Retinal pigment epithelial cell (primary cell): ENCODE measurements around the gene NCOR2.
A peak's percentile ranks its signal among the peaks of the same experiment; 100 is the strongest.

Experiments used
- DNase-seq: peaks from one replicate; pipeline ENCODE4 v3.0.0-alpha.2; 2010; ENCODE audit warnings: low read depth
- H3K4me3 ChIP-seq: 2 replicates; pipeline ENCODE4 v1.5.1; 2011; ENCODE audit warnings: mild to moderate bottlenecking, low read length, control low read depth, moderate library complexity
- TF ChIP-seq, protein P1 (sequence below): conservative IDR thresholded peaks from 2 replicates; pipeline ENCODE4 v1.5.1; 2011; ENCODE audit warnings: low read depth, low read length, control low read depth, inconsistent platforms

The NCOR2 gene

DNA sequence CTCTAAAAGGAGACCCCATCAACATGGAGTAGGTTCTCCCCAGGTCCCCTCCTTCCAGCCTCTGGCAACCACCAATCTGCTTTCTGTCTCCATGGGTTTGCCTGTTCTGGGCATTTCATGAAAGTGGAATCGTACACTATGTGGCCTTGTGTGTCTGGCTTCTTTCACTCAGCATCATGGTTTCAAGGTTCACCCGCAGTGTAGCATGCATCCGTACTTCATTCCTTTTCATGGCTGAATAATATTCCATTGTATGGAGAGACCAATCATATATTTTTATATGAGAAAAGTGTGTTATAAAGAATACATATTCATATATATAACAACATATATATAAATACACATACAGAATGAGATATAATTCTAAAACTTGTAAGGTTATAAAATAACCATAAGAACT is 19.8 kb downstream of the NCOR2 start:
- TF ChIP-seq, protein P1, sequence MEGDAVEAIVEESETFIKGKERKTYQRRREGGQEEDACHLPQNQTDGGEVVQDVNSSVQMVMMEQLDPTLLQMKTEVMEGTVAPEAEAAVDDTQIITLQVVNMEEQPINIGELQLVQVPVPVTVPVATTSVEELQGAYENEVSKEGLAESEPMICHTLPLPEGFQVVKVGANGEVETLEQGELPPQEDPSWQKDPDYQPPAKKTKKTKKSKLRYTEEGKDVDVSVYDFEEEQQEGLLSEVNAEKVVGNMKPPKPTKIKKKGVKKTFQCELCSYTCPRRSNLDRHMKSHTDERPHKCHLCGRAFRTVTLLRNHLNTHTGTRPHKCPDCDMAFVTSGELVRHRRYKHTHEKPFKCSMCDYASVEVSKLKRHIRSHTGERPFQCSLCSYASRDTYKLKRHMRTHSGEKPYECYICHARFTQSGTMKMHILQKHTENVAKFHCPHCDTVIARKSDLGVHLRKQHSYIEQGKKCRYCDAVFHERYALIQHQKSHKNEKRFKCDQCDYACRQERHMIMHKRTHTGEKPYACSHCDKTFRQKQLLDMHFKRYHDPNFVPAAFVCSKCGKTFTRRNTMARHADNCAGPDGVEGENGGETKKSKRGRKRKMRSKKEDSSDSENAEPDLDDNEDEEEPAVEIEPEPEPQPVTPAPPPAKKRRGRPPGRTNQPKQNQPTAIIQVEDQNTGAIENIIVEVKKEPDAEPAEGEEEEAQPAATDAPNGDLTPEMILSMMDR, result no peak
- DNase-seq, result no peak
- H3K4me3 ChIP-seq, result no peak overlapping the region

DNA sequence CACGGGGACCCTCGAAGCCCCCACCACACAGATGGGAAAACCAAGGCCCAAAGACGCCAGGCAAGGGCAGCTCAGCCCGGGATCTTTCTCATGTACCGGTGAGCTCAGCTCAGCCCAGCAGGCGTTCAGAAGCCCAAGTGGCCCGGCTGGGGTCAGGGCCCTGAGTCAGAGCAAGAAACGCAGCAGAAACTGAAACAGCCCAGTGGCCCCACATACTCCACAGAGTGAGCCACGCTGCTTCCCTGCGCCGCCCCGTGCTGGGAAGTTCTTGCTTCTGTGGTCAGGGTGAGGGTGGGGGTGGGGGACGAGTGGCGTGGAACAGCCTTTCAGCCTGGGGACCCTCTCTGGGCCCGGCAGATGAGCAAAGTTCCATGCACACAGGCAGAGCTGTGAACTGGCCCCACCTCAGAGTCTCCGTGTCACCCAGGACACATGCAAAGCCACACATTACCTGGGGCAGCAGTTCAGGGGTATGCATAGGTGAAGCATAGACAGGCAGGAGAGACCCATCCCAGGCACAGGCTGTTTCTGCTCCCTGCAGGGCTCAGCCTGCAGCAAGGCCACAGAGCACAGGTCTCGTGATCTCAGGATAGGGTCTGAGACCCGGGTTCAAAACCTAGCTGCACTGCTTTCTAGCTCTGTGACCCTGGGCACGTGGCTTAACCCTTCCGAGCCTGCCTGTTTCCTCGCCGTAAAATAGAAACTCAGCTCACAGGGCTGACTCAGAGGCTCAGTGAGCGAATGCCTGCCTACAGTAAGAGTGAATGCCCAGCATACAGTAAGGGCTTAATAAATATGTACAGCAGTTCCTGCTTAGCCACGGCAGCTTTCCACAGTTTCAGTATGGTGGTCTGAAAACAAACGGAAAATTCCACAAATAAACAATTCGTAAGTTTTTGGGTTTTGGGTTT is 21.6 kb downstream of the NCOR2 start:
- TF ChIP-seq, protein P1, result no peak
- H3K4me3 ChIP-seq, result no peak overlapping the region
- DNase-seq, result no peak

DNA sequence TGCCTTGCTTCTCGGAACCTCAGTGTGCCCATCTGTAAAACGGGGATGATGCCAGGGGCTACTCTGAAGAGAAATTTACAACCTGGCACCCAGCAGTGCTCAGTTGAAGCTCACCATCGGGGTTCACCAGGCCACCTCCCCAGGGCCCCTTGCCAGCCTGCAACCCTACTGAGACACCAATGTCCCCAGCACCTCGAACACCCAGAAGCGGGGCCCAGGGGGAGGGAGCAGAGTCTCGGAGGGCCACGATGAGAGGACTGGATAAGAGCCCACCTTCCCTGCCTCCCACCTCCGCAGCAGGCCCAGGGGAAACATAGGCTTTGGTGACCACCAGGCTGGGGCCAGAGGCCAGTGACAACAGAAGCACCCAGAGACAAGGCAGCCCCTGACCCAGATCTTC is 22.4 kb downstream of the NCOR2 start:
- TF ChIP-seq, protein P1, result no peak
- no peak overlapping the region for H3K4me3 ChIP-seq
- no peak for DNase-seq

DNA sequence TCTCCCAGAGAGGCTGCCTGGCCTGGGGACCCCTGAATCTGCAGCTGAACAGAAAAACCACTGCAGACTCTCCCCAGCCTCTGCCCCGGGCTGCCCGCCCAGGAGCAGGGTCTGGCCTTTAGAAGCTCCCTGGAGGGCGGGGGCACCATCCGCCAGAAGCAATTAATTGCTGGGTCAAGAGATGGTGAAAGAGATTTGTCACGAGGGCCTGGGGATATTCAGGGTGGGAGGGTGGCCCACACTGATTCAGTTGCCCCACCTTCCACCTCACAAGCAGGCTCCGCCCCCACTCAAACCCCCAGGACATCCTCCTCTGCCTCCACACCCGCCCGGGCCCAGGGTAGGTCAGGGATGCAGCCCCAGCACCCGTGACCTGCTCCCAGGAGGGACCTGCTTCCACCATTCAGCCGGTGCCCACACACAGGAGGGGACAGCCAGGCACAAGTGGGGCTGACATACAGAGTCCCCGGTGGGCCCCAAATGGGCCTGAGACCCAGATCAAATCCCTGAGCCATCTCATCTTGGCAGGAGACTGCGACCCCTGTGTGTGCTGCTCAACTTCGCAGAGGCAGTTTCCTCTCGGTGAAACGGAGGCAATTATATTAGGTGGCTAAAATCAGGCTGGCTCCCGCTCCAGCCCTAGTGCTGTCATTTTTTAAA is 23.0 kb downstream of the NCOR2 start:
- no peak for DNase-seq
- no peak overlapping the region for H3K4me3 ChIP-seq
- TF ChIP-seq, protein P1, result peak; percentile 25

DNA sequence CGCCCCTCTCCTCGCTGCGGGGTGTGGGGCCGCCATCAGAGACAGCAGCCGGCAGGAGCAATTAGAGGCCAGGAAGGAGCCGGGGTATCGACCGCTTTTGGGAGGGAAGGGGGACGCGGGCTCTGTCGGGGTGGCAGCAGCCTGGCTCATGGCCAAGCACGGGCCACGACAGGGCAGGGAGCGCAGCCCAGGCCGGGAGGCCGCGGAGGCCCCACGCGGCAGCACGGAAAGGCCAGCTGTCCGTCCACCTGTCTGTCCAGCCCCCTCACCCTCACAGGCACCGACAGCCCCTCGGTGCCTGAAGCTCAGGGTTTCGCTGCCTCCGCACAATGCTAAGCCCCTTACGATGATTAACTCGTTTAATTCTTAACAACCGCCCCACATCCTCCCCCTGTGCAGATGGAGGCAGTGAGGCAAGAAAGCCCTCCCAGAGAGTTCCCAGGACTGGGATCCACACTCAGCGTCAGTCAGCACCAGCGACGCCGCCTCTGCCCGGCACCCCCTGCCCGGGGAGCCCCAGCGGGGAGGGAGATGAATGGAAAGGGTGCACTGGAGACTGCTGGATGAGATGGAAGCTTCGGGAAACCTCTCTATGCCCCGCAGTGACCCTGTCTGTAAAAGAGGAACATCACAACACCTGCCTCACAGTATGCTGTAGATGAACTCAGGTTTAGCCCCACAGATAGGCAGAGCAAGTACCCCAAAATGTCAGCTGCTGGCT is 23.7 kb downstream of the NCOR2 start:
- H3K4me3 ChIP-seq, result peak overlapping the region; percentile 4
- DNase-seq, result peak; percentile 84
- TF ChIP-seq, protein P1, result no peak

DNA sequence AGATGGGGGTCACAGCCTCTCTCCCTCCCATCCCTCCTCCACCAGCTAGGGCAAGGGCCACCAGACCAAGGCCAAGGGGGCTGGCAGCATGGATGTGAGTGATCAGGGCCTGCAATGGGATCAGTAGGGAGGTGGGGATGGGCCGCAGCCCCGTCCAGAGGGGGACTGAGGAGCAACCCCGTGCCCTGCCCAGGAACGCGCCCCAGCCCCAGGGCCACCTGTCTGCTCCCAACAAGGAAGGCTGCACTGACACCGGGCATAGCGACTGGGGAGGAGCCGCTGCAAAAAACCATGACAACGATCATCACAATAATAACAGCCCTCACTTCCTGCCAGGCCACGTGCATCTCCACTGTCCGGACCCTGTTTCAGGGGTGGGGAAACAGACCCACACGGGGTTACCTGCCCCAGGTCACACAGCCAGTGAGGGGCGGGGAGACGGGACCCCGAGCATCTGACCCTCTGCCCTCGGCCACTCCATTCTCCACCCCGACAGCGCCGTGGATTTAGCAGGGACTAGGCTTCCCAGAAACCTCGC is 24.3 kb downstream of the NCOR2 start:
- no peak for DNase-seq
- TF ChIP-seq, protein P1, result no peak
- no peak overlapping the region for H3K4me3 ChIP-seq
